Neural progenitor cell (in vitro differentiated cells): ENCODE results near the gene FEM1B.

Experiments used
- EZH2 ChIP-seq: fragments of 200-600 bp; sonication (generic); IDR thresholded peaks from 2 replicates; pipeline ENCODE4 v1.6.1; 2017; ENCODE audit warnings: antibody characterized with exemption, mild to moderate bottlenecking, moderate library complexity
- EZH2phosphoT487 ChIP-seq: fragments of 200-600 bp; sonication (generic); IDR thresholded peaks from 2 replicates; pipeline ENCODE4 v1.6.1; 2017; ENCODE audit warnings: antibody characterized with exemption
- TF ChIP-seq, protein P1 (sequence below): fragments of 200-600 bp; sonication (generic); IDR thresholded peaks from 2 replicates; pipeline ENCODE4 v1.5.1; 2017; ENCODE audit warnings: antibody characterized with exemption, mild to moderate bottlenecking

- TF ChIP-seq, protein P1, sequence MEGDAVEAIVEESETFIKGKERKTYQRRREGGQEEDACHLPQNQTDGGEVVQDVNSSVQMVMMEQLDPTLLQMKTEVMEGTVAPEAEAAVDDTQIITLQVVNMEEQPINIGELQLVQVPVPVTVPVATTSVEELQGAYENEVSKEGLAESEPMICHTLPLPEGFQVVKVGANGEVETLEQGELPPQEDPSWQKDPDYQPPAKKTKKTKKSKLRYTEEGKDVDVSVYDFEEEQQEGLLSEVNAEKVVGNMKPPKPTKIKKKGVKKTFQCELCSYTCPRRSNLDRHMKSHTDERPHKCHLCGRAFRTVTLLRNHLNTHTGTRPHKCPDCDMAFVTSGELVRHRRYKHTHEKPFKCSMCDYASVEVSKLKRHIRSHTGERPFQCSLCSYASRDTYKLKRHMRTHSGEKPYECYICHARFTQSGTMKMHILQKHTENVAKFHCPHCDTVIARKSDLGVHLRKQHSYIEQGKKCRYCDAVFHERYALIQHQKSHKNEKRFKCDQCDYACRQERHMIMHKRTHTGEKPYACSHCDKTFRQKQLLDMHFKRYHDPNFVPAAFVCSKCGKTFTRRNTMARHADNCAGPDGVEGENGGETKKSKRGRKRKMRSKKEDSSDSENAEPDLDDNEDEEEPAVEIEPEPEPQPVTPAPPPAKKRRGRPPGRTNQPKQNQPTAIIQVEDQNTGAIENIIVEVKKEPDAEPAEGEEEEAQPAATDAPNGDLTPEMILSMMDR: no peak
- no peak for TF ChIP-seq EZH2
- TF ChIP-seq EZH2phosphoT487: no peak
These were observed 64.5 kb downstream of the FEM1B start for GRCh38 chr15:68341760-68342725.
